GM12874 (cell line): ENCODE data around the gene MAD1L1.

ENCODE experiments used
- TF ChIP-seq, protein P1 (sequence below): IDR thresholded peaks from 2 replicates; pipeline ENCODE4 v1.5.1; 2011; ENCODE audit warnings: low read depth, mild to moderate bottlenecking, control low read depth, low read length, moderate library complexity; ENCODE audit not compliant: insufficient read depth

MAD1L1 gene

DNA sequence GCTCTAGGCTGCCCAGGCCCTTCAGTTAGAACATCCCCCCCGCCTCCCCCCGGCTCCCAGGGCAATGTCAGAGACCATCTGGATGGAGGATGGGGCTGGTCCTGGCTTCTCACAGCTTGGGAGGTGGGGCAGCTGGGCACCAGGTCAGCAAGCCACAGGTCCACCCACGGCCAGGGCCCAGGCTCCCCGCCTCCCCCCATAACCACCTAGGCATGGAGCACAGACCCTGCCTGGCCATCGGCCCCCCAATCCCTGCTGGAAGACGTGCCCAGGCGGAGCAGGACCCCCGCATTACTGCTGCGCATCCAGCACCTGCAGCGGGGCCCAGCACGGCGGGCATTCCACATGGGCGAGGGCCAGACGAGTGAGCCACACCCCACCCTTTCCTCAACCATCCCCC is 393.0 kb downstream of the MAD1L1 start:
- TF ChIP-seq, protein P1, sequence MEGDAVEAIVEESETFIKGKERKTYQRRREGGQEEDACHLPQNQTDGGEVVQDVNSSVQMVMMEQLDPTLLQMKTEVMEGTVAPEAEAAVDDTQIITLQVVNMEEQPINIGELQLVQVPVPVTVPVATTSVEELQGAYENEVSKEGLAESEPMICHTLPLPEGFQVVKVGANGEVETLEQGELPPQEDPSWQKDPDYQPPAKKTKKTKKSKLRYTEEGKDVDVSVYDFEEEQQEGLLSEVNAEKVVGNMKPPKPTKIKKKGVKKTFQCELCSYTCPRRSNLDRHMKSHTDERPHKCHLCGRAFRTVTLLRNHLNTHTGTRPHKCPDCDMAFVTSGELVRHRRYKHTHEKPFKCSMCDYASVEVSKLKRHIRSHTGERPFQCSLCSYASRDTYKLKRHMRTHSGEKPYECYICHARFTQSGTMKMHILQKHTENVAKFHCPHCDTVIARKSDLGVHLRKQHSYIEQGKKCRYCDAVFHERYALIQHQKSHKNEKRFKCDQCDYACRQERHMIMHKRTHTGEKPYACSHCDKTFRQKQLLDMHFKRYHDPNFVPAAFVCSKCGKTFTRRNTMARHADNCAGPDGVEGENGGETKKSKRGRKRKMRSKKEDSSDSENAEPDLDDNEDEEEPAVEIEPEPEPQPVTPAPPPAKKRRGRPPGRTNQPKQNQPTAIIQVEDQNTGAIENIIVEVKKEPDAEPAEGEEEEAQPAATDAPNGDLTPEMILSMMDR = no peak

DNA sequence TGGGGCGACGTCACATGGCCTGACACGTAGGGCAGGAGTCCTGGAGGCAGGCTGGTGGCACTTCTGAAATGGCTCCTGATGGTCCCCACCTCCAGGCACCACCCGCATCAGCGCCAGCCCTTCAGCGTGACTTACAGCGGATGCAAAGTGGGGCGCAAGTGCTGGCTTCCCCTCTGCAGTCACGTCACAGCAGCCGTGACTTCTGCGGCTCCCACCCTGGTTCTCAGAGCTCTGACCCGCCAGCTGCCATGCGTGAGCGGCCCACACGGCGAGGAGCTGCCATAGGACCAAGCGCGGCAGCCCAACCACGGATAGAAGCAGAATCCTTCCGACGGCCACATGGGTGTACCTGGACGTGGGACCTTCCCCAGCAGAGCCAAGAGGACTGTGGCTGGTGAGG is 403.6 kb downstream of the MAD1L1 start:
- TF ChIP-seq, protein P1 = no peak

DNA sequence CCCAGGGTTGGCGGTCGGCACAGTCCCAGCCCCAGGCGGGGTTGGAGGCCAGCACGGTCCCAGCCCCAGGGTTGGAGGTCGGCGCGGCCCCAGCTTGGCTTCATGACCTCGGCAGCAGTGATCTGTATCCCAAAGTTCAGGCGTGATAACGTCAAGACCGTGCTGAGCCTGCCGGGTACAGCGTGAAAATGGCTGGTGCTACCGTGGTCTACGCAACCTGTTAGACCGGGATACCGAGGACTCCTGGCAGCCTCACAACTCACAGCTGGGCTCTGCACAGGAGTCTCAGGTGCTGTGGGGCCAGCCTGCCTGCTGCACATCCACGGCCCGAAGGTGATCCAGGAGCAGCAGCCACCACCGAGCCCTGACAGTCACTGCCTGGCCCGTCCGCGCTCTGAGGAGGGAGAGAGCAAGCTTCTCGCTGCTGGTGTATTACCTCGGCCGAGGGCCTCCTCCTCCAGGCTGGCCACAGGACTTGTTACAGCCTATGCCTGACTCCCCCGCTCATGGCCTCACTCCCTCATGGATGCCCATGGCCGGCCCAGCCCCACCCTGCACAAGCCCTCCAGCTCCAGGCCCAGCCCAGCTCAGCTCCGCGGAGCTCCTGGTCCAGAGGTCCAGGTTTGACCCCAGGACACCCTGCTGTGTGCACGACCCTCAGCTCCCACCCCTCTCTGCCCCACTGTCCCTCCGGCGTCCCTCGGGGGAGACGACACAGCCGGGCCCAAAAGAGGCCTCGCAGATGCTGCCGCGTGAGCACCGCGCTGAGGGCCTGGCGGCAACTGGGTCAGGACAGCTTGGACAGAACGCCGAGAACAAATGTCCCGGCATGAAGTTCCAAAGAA is 406.6 kb downstream of the MAD1L1 start:
- TF ChIP-seq, protein P1 = no peak

DNA sequence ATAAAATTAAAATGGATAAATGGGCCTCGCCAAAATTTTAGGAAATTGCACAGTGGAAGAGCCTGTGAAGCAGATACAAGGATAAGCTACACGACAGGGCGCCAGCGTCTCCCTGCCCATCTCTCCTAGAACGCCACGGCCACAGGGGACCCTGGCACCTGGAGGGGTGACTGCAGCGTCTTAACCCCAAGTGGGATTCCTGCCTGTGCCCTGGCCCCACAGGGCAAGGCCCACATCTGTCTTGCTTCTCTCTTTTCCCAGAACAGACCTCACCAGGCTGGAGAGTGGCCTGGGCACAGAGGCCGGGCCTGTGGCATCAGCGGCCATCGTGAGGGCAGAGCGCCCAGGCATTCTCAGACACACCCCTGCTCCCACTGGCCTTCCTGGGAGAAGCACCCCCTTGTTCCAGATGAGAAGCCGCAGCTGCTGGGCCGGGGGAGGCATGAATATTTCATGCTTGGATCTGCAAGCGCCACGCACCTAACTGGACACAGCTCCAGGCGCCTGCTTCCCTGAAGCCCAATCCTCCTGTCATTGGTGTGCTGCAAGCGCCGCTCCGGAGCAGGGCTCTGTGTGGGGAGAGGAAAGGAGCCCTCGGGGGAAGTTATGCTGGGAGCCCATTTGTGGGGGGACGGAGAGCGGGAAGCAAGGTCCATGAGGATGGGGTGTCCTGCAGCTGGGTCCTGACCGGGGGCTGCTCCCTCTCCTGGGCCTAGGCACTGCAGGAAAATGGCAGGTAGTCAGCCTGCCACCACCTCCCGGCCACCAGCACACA is 409.2 kb downstream of the MAD1L1 start:
- TF ChIP-seq, protein P1 = no peak

DNA sequence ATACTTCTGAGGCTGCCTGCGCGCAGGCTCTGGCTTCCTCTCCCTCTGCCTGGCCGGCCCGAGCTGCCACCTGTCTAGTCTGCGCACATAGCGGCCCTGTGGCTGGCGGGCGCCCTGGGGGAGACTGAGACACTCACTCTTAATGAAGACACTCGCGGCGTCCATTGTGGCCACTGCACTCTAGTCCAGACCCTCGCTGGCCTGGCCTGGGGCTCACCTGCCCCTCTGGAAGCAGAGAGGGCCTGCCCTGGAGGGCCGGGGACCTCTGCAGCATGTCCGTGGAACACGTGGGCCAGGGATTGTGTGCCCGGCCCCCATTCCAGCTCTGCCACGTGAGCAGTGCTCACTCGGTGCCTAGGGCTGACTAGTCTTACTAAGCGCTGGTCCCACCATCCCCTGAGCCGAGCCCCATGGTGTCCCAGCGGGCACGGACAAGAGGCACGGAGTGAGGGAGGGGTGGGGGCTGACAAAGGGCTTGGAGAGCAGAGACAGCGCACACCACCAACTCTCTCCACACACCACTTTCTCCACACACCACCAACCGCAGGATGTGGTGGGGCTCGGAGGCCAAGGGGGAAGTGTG is 413.4 kb downstream of the MAD1L1 start:
- TF ChIP-seq, protein P1 = no peak

DNA sequence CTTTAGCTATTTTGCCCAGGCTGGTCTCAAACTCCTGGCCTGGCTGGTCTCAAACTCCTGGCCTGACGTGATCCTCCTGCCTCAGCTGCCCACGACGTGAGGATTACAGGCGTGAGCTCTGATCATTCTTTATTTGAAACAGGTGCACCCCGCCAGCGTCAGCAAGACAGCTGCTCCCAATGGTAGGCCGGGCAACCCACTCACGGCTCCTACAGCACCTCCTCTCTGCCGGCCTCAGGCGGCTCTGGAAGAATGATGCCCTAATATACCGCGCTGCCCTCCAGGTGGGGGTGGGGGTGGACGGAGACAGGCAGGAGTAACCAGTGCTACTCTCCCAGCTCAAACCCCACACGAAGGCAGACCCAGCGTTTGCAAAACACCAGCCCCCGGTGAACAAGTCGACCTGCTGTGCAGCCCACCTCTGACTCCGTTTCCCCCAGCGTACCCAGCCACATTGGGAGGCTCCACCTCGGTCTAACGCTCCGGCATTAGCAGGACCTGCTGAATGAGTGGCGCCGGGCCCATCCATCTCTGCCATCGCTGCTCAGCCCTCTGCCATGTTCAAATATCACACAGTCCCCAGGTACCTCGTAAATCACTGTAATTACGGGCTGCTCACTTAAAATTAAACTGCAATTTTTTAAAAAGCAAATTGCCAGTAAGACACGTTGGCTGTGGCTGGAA is 414.0 kb downstream of the MAD1L1 start:
- TF ChIP-seq, protein P1 = no peak
